Keratinocyte (primary cell): Measurements from ENCODE around the gene SMYD2. TPM values are rescaled to one million over a fixed set of nuclear protein-coding genes. Genes with fewer than 3 reads are reported as not detected.

Experiments
- DNase-seq: peaks from one replicate; pipeline ENCODE4 v3.0.0-alpha.2; 2011; ENCODE audit warnings: low read depth, missing footprints, low spot score
- FAIRE-seq: peaks from 2 replicates; lab custom pipeline; 2011; peaks lifted over from hg19 to GRCh38; lab: Jason Lieb, UNC
- H2AFZ ChIP-seq: 2 replicates; pipeline ENCODE4 v1.6.0; 2012; ENCODE audit warnings: low read length, control low read depth, inconsistent platforms; ENCODE audit not compliant: control insufficient read depth
- H3K27ac ChIP-seq: 2 replicates; pipeline ENCODE4 v1.5.1; 2011; ENCODE audit warnings: low read length; ENCODE audit not compliant: control insufficient read depth, insufficient read depth
- H3K27me3 ChIP-seq: 3 replicates; pipeline ENCODE4 v1.6.0; 2011; ENCODE audit warnings: low read length; ENCODE audit not compliant: control insufficient read depth, insufficient read depth; ENCODE audit errors: extremely low read depth
- H3K36me3 ChIP-seq, 2 experiments: 2 replicates in 1 of 2; 3 replicates in 1 of 2; pipeline ENCODE4 v1.5.1; 2011; ENCODE audit warnings: low read length in 2 of 2, mild to moderate bottlenecking in 1 of 2; ENCODE audit not compliant: control insufficient read depth in 2 of 2, insufficient read depth in 2 of 2; ENCODE audit errors: extremely low read depth in 1 of 2
- H3K4me1 ChIP-seq: 3 replicates; pipeline ENCODE4 v1.5.1; 2011; ENCODE audit warnings: low read length; ENCODE audit not compliant: control insufficient read depth, insufficient read depth; ENCODE audit errors: extremely low read depth
- H3K4me2 ChIP-seq: 3 replicates; pipeline ENCODE4 v1.6.0; 2011; ENCODE audit warnings: low read depth, low read length; ENCODE audit not compliant: control insufficient read depth, insufficient read depth; ENCODE audit errors: extremely low read depth
- H3K4me3 ChIP-seq, 3 experiments: fragments of 200-600 bp in 1 of 3; sonication (generic) in 1 of 3; 2 replicates in 2 of 3; 3 replicates in 1 of 3; pipeline ENCODE4 v1.5.1; 2011 to 2016; ENCODE audit warnings: low read length in 3 of 3, mild to moderate bottlenecking in 3 of 3, control low read depth in 2 of 3, inconsistent platforms in 1 of 3, low read depth in 1 of 3, mixed read lengths in 1 of 3, mixed run types in 1 of 3, moderate library complexity in 1 of 3; ENCODE audit not compliant: control insufficient read depth in 2 of 3, insufficient read depth in 2 of 3; ENCODE audit errors: extremely low read depth in 1 of 3
- H3K79me2 ChIP-seq: 2 replicates; pipeline ENCODE4 v1.6.0; 2012; ENCODE audit warnings: low read length; ENCODE audit not compliant: control insufficient read depth, insufficient read depth
- H3K9ac ChIP-seq: 3 replicates; pipeline ENCODE4 v1.6.0; 2011; ENCODE audit warnings: low read length; ENCODE audit not compliant: control insufficient read depth, insufficient read depth; ENCODE audit errors: extremely low read depth
- H3K9me1 ChIP-seq: 3 replicates; pipeline ENCODE4 v1.6.0; 2011; ENCODE audit warnings: low read length; ENCODE audit not compliant: control insufficient read depth, insufficient read depth; ENCODE audit errors: extremely low read depth
- H3K9me3 ChIP-seq: 2 replicates; pipeline ENCODE4 v1.5.1; 2012; ENCODE audit warnings: low read depth, low read length; ENCODE audit not compliant: control insufficient read depth
- H4K20me1 ChIP-seq: 3 replicates; pipeline ENCODE4 v1.6.0; 2011; ENCODE audit warnings: low read length; ENCODE audit not compliant: control insufficient read depth, insufficient read depth; ENCODE audit errors: extremely low read depth
- CTCF ChIP-seq, 3 experiments: IDR thresholded peaks in 1 of 3; conservative IDR thresholded peaks in 1 of 3; optimal IDR thresholded peaks in 1 of 3; 2 replicates in 2 of 3; 3 replicates in 1 of 3; pipeline versions ENCODE3 to v1.5.1; 2011; ENCODE audit warnings: low read length in 3 of 3, mild to moderate bottlenecking in 3 of 3, moderate library complexity in 2 of 3, control low read depth in 1 of 3, inconsistent platforms in 1 of 3; ENCODE audit not compliant: insufficient read depth in 2 of 3; ENCODE audit errors: extremely low read depth in 1 of 3
- EZH2 ChIP-seq: IDR thresholded peaks from one replicate; pipeline ENCODE4 v1.6.1; 2012; ENCODE audit warnings: inconsistent platforms, mild to moderate bottlenecking, low read length, moderate library complexity
- dilution Hi-C: fragments of 300-500 bp; cut with MboI; formaldehyde crosslinking; loops from one replicate; pipeline ENCODE4 v1.7.0; 2020; ENCODE audit warnings: low sequenced_read_pairs; ENCODE audit not compliant: extremely low pct_ligation_motif_present
- polyA plus RNA-seq, 5 experiments: library from polyadenylated mRNA; depleted of rRNA in 3 of 5; stranded (reverse) in 3 of 5; stranded (forward) in 1 of 5; unstranded in 1 of 5; fragments of >200 nt; gene quantifications; 1 replicate in 1 of 5; 2 replicates in 3 of 5; 3 replicates in 1 of 5; pipeline versions ENCODE4 v1.2.1 to v1.2.3, GENCODE V29; 2011 to 2012; ENCODE audit warnings: missing spikeins in 2 of 5, low read depth in 1 of 5, low replicate concordance in 1 of 5

The SMYD2 gene
- polyA plus RNA-seq, 1 donor (not counting 4 experiments of a cell fraction or from before 2014, with no cell fraction given): 75.5 TPM

GRCh38 chr1:214338212-214338611 is 57.3 kb downstream of the SMYD2 start:
- Histone ChIP-seq H3K4me3 (no peak overlapping the region), H2AFZ (no peak overlapping the region), H3K36me3 (peaks cover 9% of the 10 kb centered on the region in 2 experiments), H3K27me3 (no peaks in the 10 kb centered on the region), H3K4me2 (no peak overlapping the region), H3K4me1 (no peaks in the 10 kb centered on the region), H3K9me1 (no peaks in the 10 kb centered on the region), H3K27ac (no peak overlapping the region), H3K9me3 (no peaks in the 10 kb centered on the region), H3K9ac (no peak overlapping the region), H3K79me2 (no peaks in the 10 kb centered on the region), H4K20me1 (no peaks in the 10 kb centered on the region)
- FAIRE-seq: no peak
- dilution Hi-C loops: no loop called here
- TF ChIP-seq CTCF (optimal IDR thresholded peaks at IDR 0.05 in 1 of 3, IDR thresholded peaks at IDR 0.05 in 1 of 3, conservative IDR thresholded peaks at IDR 0.05 in 1 of 3; ENCODE audit: extremely low read depth in 1 of 3, insufficient read depth in 2 of 3, low read length in 3 of 3) (no peak), EZH2 (no peak)
- DNase-seq: no peak

GRCh38 chr1:214341459-214341858 is 60.5 kb downstream of the SMYD2 start:
- no peak for FAIRE-seq

More at GRCh38 chr1:214341459-214341858, 60.5 kb downstream of the SMYD2 start:
- Histone ChIP-seq H3K27me3 (no peaks in the 10 kb centered on the region), H3K79me2 (no peaks in the 10 kb centered on the region), H3K4me2 (no peak overlapping the region), H3K9ac (no peak overlapping the region), H4K20me1 (no peaks in the 10 kb centered on the region), H3K27ac (no peak overlapping the region), H3K9me3 (no peaks in the 10 kb centered on the region), H2AFZ (no peak overlapping the region), H3K4me1 (no peaks in the 10 kb centered on the region), H3K9me1 (no peaks in the 10 kb centered on the region), H3K4me3 (no peak overlapping the region), H3K36me3 (peaks cover 13 to 16% of the 10 kb centered on the region in 2 experiments)
- TF ChIP-seq CTCF (optimal IDR thresholded peaks at IDR 0.05 in 1 of 3, IDR thresholded peaks at IDR 0.05 in 1 of 3, conservative IDR thresholded peaks at IDR 0.05 in 1 of 3; ENCODE audit: extremely low read depth in 1 of 3, insufficient read depth in 2 of 3, low read length in 3 of 3) (no peak), EZH2 (no peak)
- dilution Hi-C loops: no loop called here
- DNase-seq: no peak
